Measurements from ENCODE around the gene DCAF6.

The DCAF6 gene

DNA sequence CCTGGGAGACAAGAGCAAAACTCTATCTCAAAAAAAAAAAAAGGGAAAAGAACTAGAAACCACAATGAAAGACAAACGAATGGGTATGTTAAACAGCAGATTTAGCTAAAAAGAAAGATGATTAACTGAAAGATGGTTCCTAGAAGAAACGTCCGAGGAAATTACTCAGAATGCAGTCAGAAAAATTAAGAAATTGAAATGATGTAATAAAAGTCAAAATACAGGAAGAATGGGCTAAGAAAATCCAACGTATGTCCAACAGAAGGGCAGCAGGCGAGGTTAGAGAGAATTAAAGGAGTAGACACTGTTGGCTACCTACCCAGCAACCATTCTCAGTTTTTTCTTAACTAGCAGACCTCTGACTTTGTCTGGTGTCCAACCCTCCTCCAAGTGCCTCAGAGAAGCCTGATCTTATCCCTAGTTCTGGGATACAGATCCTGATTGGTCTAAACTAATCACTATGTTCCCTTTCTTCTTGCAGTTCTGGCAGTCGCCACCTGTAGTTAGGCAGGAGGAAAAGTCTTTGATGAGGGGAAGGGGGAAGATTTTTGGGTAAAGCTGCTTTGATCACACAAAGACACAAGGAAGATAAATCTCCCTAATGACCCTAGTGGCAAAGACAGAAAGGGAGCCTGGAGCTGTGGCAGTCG lies 174.5 kb downstream of the DCAF6 start:
- DNase-seq, result no peak

DNA sequence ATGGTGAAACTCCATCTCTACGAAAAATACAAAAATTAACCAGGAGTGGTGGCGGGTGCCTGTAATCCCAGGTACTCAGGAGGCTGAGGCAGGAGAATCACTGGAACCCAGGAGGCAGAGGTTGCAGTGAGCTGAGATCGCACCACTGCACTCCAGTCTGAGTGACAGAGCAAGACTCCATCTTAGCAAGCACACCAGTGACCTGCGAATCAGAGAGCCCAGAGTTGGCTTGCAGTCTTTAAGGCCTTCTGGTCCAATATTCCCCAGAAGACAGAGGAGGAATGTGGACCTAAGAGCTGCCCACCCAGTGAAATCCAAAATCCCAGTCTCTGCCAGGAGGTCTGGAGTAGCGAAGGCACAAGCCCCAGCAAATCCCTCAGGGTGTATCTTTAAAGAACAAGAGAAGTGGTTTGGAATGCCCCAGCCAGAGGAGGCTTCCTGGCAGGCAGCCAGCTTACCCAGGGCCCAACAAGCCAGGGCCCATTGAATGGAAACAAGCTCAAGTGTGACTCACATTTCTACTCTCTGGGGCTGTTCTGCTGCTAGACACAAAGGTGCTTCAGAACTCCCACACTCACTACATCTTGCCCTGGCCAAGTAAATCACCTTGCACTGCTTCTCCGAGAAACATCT lies 176.3 kb downstream of the DCAF6 start:
- DNase-seq, result peak in 1 of 2 experiments; percentile 35

DNA sequence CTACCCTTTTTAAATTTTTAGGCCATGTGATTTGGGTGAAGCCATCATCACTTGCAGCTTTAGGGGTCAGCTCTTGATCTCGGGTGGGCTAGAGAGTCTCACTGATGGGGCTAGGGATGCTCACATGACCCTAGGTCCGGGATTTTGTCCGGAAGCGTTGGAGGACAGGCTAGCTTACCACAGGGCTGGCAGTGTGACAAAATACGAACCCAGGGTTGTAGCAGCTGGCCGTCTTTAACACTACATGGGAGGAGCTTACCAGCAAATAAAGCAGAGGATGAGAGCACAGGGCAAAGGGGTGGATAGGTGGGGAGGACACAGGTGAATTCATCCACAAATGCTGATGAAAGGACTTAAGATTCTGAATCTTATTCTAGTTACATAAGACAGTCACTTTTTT lies 178.4 kb downstream of the DCAF6 start:
- no peak for DNase-seq

DNA sequence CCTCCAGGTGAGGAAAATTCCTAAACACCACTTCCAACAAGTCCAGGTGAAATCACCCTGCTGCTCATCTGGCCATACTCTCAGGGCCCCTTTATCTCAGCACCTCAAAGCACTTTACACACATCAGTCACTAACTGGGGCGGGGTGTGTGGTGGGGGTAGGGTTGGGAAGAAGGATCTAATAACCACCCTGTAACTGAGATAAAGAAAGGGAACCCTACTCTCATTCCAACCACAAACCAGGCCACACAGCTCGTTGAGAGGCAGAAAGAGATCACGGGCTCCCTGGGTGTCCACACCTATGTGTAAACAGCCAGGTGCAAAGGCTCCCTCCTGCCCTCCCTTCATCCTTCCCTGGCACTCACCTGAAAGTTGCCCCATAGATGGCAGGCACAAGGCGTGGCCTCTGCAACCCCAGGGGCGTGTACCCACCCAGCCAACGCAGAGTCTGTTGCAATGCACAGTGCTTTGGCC lies 179.9 kb downstream of the DCAF6 start:
- no peak for DNase-seq

DNA sequence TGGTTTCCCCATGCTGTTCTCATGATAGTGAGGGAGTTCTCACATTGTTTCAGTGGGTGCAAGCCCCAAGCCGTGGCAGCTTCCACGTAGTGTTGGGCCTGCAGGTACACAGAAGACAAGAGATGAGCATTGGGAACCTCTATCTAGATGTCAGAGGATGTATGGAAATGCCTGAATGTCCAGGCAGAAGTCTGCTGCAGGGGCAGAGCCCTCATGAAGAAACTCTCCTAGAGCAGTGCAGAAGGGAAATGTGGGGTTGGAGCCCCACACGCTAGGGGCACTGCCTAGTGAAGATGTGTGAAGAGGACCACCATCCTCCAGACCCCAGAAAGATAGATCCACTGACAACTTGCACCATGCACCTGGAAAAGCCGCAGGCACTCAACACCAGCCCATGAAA lies 183.3 kb downstream of the DCAF6 start:
- DNase-seq, result no peak

DNA sequence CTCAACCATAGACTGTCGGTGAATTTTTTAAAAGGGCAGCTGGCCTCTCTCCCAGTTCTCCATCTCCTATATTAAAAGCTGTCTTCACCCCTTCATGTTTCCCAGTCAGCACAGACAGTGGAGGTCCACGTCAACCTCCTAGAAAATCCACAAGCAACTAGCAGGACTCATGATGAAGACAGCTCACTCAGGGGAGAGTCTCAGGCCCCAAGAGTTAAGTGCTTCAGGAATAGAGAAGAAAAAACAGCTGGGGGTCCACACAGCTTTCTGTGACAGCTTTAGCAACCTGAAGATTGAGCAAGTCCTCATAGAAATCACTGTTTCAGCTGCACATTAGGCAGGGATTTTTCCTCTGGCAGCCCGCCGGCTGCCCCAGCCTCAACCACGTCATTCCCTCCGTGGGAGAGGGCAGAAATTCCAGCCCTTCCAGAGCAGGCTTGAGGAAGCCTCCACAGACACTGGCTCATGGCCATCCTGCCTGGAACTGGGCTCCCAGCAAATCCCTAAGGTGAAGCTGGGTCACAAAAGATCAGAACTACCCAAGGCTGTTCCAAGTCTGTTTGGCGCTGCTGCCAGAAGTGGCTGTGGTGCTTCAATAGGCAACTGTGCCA lies 185.0 kb downstream of the DCAF6 start:
- DNase-seq, result no peak

DNA sequence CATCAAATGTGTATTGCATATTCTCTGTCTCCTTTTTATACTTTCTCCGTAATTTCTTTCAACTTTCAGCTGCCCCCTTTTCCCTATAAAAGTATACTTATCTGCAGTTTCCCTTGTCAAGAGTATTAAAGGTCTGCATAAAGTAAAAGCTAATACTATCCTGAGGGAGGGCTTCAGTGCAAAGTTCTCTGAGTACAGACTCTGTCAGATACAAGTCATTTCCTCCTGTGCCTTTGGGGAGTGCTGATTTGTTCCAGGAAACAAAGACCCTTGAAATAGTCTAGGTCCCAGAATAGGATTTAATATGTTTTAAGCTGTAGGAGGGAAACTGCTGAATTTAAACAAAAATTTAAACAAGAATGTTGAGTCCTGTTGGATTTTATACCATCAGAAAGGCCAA lies 188.6 kb downstream of the DCAF6 start:
- DNase-seq, result no peak

Measured in activated CD4-positive, alpha-beta T cell treated with anti-CD3 and anti-CD28 coated beads, Interleukin-2, amount 50 U/mL, for 4 hours (primary cell).